HUES64 (cell line): ENCODE measurements around the gene TPH2.

Source experiments
- H3K27ac ChIP-seq: 2 replicates; pipeline ENCODE4 v1.7.0; 2013; ENCODE audit warnings: low read depth, low read length, inconsistent platforms
- H3K27me3 ChIP-seq: 2 replicates; pipeline ENCODE4 v1.6.1; 2013; ENCODE audit warnings: mild to moderate bottlenecking, low read length; ENCODE audit not compliant: insufficient read depth
- H3K36me3 ChIP-seq: 2 replicates; pipeline ENCODE4 v1.6.1; 2013; ENCODE audit warnings: mild to moderate bottlenecking, low read length; ENCODE audit not compliant: insufficient read depth
- H3K4me1 ChIP-seq: 2 replicates; pipeline ENCODE4 v1.6.1; 2013; ENCODE audit warnings: mild to moderate bottlenecking, low read length, moderate library complexity; ENCODE audit not compliant: insufficient read depth
- H3K4me3 ChIP-seq: 2 replicates; pipeline ENCODE4 v1.5.1; 2013; ENCODE audit warnings: mild to moderate bottlenecking, low read length, moderate library complexity
- H3K9ac ChIP-seq: 2 replicates; pipeline ENCODE4 v1.6.1; 2013; ENCODE audit warnings: mild to moderate bottlenecking, low read depth, low read length
- H3K9me3 ChIP-seq: 2 replicates; pipeline ENCODE4 v1.6.1; 2013; ENCODE audit warnings: low read depth, low read length; ENCODE audit not compliant: insufficient read depth
- WGBS: fragments of 150-250, 120-280 bp; methylation state at CpG from one replicate; pipeline ENCODE4 v1.1.7; 2013; ENCODE audit warnings: missing lambda C conversion rate; 5-methylcytosine and 5-hydroxymethylcytosine counted together

The TPH2 gene

DNA sequence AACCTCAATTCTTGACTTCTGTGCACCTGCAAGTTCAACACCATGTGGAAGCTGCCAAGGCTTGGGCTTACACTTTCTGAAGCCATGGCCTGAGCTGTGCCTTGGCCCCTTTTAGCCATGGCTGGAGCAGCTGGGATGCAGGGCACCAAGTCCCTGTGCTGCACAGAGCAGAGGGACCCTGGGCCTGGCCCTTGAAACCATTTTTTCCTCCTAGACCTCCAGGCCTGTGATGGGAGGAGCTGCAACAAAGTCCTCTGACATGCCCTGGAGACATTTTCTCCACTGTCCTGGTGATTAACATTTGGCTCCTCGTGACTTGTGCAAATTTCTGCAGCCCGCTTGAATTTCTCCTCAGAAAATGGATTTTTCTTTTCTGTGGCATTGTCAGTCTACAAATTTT is 132.4 kb downstream of the TPH2 start:
- Histone ChIP-seq H3K9ac (no peak overlapping the region), H3K9me3 (peaks cover 16% of the 10 kb centered on the region), H3K27ac (no peak overlapping the region), H3K4me3 (no peak overlapping the region), H3K36me3 (no peaks in the 10 kb centered on the region; the same call in 1 of the 2 replicates), H3K27me3 (no peaks in the 10 kb centered on the region), H3K4me1 (no peaks in the 10 kb centered on the region; the same call in 1 of the 2 replicates)
- WGBS = 97% methylated on average over 2 of the region's 2 CpGs

DNA sequence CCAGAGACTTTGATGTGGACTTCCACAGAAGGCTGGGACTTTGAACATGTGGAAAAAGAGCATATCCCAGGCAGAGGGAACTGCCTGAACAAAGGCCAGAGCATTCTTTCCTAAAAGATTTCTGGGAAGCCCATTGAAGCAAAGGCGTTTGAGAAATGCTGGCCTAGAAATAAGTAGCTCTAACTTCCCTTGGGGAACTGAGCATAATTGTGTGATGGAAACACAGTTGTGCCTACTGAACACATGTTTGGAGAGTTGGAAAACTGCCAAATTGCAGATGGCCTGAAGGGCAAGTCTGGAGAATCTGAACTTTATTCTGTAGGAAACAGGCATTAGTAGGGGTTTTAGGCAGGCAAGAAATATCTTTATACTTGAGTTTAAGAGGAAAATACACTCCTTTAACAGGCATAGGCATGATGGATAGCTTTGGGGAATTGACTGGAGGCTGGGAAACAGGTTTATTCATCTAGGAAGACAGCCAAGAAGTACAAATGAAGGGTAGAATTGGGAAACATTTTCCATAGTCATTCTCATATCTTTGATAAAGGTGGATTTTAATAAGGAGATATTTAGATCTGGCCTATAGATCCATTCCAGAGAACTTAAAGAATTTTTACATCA is 134.1 kb downstream of the TPH2 start:
- no peak overlapping the region for H3K4me3 ChIP-seq
- no peaks in the 10 kb centered on the region; the same call in 1 of the 2 replicates for H3K4me1 ChIP-seq
- WGBS = 80% methylated on average over 1 of the region's 1 CpG

GRCh38 chr12:72074065-72074464 is 135.4 kb downstream of the TPH2 start:
- no peak overlapping the region for H3K4me3 ChIP-seq
- H3K4me1 ChIP-seq = no peaks in the 10 kb centered on the region; the same call in 1 of the 2 replicates
- no peaks in the 10 kb centered on the region for H3K27me3 ChIP-seq
- H3K27ac ChIP-seq = no peak overlapping the region
- no peak overlapping the region for H3K9ac ChIP-seq
- WGBS = 100% methylated on average over 1 of the region's 1 CpG
- H3K36me3 ChIP-seq = no peaks in the 10 kb centered on the region; the same call in 1 of the 2 replicates
- peaks cover 16% of the 10 kb centered on the region for H3K9me3 ChIP-seq

More for the DNA sequence above, 134.1 kb downstream of the TPH2 start:
- no peaks in the 10 kb centered on the region; the same call in 1 of the 2 replicates for H3K36me3 ChIP-seq
- H3K27me3 ChIP-seq = no peaks in the 10 kb centered on the region
- no peak overlapping the region for H3K9ac ChIP-seq
- no peak overlapping the region for H3K27ac ChIP-seq
- peaks cover 16% of the 10 kb centered on the region for H3K9me3 ChIP-seq

DNA sequence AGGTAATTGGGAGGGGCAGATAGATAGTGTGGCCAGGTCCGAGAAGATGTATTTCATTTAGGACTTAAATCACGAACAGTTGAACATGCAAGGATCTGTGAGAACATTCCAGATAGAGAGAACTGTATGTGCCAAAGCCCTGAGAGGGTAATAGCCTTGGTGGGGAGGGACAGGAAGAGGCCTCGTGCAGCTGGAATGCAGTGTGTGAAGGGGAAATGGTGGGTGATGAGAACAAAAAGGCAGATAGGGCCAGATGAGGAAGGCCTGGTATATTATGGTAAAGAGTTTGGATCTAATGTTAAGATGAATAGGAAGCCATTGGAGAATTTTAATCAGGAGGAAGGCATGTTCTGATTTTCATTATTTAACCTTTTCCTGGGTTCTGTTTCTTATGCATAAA is 136.3 kb downstream of the TPH2 start:
- Histone ChIP-seq H3K4me3 (no peak overlapping the region), H3K27me3 (no peaks in the 10 kb centered on the region), H3K9me3 (peaks cover 16% of the 10 kb centered on the region), H3K36me3 (no peaks in the 10 kb centered on the region; the same call in 1 of the 2 replicates), H3K9ac (no peak overlapping the region), H3K27ac (no peak overlapping the region), H3K4me1 (no peaks in the 10 kb centered on the region; the same call in 1 of the 2 replicates)
- 82% methylated on average over 3 of the region's 3 CpGs for WGBS

DNA sequence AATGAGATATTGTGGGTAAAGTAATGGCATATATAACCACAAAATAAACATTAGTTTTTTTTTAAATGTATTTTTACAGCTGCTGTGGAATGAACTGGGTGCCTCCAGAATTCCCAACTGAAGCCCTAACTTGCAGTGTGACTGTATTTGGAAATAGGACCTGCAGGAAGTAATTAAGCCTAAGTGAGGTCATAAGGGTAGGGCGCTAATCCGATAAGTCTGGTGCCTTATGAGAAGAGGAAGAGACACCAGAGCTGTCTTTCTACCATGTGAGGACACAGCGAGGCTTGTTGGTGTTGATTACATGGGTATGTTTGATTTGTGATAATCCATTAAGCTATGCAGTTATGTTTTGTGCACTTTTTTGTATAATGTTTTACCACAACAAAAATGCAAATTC is 136.8 kb downstream of the TPH2 start:
- H3K27me3 ChIP-seq = no peaks in the 10 kb centered on the region
- H3K27ac ChIP-seq = no peak overlapping the region
- 93% methylated on average over 3 of the region's 3 CpGs for WGBS
- H3K4me1 ChIP-seq = no peaks in the 10 kb centered on the region; the same call in 1 of the 2 replicates
- no peak overlapping the region for H3K9ac ChIP-seq
- H3K9me3 ChIP-seq = peaks cover 12% of the 10 kb centered on the region
- no peak overlapping the region for H3K4me3 ChIP-seq
- no peaks in the 10 kb centered on the region; the same call in 1 of the 2 replicates for H3K36me3 ChIP-seq

GRCh38 chr12:72075891-72076557 is 137.4 kb downstream of the TPH2 start:
- H3K27ac ChIP-seq = no peak overlapping the region

DNA sequence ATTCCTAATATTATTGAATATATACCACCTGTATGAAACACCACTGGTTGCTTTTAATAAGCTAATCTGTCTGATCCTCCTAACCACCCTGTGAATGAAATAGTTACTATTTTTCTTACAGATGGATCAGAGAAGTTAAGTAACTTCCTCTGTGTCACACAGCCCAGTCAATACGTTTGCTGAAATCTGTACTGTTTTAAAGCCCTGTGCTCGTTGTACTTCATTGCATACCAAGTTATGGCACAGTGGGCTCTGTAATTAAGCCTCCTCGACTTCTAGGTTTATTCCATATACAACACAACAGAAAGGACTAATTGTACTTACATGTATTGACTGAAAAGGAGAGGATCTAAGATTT is 137.9 kb downstream of the TPH2 start:
- Histone ChIP-seq H3K9me3 (0 out of 2 replicates have a peak, but pooled peaks cover under 1% of the 10 kb centered on the region), H3K27ac (no peak overlapping the region), H3K4me1 (no peaks in the 10 kb centered on the region; the same call in 1 of the 2 replicates), H3K27me3 (no peaks in the 10 kb centered on the region), H3K4me3 (no peak overlapping the region), H3K9ac (no peak overlapping the region), H3K36me3 (no peaks in the 10 kb centered on the region)
- WGBS = 93% methylated on average over 3 of the region's 3 CpGs

More at GRCh38 chr12:72075891-72076557, 137.4 kb downstream of the TPH2 start:
- H3K36me3 ChIP-seq = no peaks in the 10 kb centered on the region; the same call in 1 of the 2 replicates
- 92% methylated on average over 9 of the region's 9 CpGs for WGBS
- H3K9me3 ChIP-seq = peaks cover 6% of the 10 kb centered on the region
- no peak overlapping the region for H3K9ac ChIP-seq
- H3K4me3 ChIP-seq = no peak overlapping the region
- H3K27me3 ChIP-seq = no peaks in the 10 kb centered on the region
- no peaks in the 10 kb centered on the region; the same call in 1 of the 2 replicates for H3K4me1 ChIP-seq

GRCh38 chr12:72077111-72077820 is 138.6 kb downstream of the TPH2 start:
- no peaks in the 10 kb centered on the region for H3K9me3 ChIP-seq
- no peaks in the 10 kb centered on the region for H3K36me3 ChIP-seq
- no peak overlapping the region for H3K27ac ChIP-seq
- no peak overlapping the region for H3K4me3 ChIP-seq
- WGBS = 94% methylated on average over 2 of the region's 5 CpGs
- no peak overlapping the region for H3K9ac ChIP-seq
- H3K4me1 ChIP-seq = no peaks in the 10 kb centered on the region; the same call in 1 of the 2 replicates
- no peaks in the 10 kb centered on the region for H3K27me3 ChIP-seq

- Histone ChIP-seq H3K9me3 (no peaks in the 10 kb centered on the region), H3K9ac (no peak overlapping the region), H3K4me1 (peaks cover 13% of the 10 kb centered on the region), H3K27ac (no peak overlapping the region), H3K27me3 (no peaks in the 10 kb centered on the region), H3K4me3 (no peak overlapping the region), H3K36me3 (no peaks in the 10 kb centered on the region)
- WGBS = 82% methylated on average over 2 of the region's 2 CpGs
Observed at GRCh38 chr12:72081777-72082176, 143.1 kb downstream of the TPH2 start.
